Neuronal stem cell (in vitro differentiated cells): ENCODE data around the gene CLN6. TPM values are rescaled to one million over a fixed set of nuclear protein-coding genes. Genes with fewer than 3 reads are reported as not detected.

Experiments used
- DNase-seq: peaks from one replicate; pipeline ENCODE4 v3.0.0-alpha.2; 2013; ENCODE audit warnings: low spot score
- H2AFZ ChIP-seq: one replicate; pipeline ENCODE4 v1.6.1; 2013; ENCODE audit warnings: mild to moderate bottlenecking, low read length, inconsistent platforms
- H2AK5ac ChIP-seq: 2 replicates; pipeline ENCODE4 v1.6.1; 2013; ENCODE audit warnings: low read depth, mild to moderate bottlenecking, inconsistent platforms, low read length, moderate library complexity, mixed read lengths
- H2BK120ac ChIP-seq: 2 replicates; pipeline ENCODE4 v1.6.1; 2013; ENCODE audit warnings: low read depth, mild to moderate bottlenecking, inconsistent platforms, low read length, moderate library complexity, mixed read lengths
- H2BK12ac ChIP-seq: one replicate; pipeline ENCODE4 v1.6.1; 2013; ENCODE audit warnings: low read length, inconsistent platforms
- H2BK15ac ChIP-seq: 2 replicates; pipeline ENCODE4 v1.6.1; 2013; ENCODE audit warnings: mild to moderate bottlenecking, low read length, inconsistent platforms, mixed read lengths
- H2BK5ac ChIP-seq: one replicate; pipeline ENCODE4 v1.6.1; 2013; ENCODE audit warnings: inconsistent platforms, mild to moderate bottlenecking, low read length, moderate library complexity
- H3K14ac ChIP-seq: one replicate; pipeline ENCODE4 v1.6.1; 2013; ENCODE audit warnings: low read length, inconsistent platforms
- H3K18ac ChIP-seq: 2 replicates; pipeline ENCODE4 v1.6.1; 2013; ENCODE audit warnings: low read length, inconsistent platforms
- H3K23ac ChIP-seq: 2 replicates; pipeline ENCODE4 v1.6.1; 2013; ENCODE audit warnings: low read depth, mild to moderate bottlenecking, mixed read lengths, low read length, inconsistent platforms; ENCODE audit not compliant: poor library complexity
- H3K27ac ChIP-seq: replicated peaks from 3 replicates; pipeline ENCODE4 v1.5.1; 2013; ENCODE audit warnings: low read length, inconsistent platforms
- H3K27me3 ChIP-seq, 3 experiments: 2 replicates each; pipeline ENCODE4 v1.6.1; 2013; ENCODE audit warnings: low read length in 3 of 3, mild to moderate bottlenecking in 2 of 3, inconsistent platforms in 1 of 3, low read depth in 1 of 3, mixed read lengths in 1 of 3, moderate library complexity in 1 of 3; ENCODE audit not compliant: control insufficient read depth in 3 of 3, insufficient read depth in 3 of 3
- H3K36me3 ChIP-seq, 2 donors: replicated peaks in 1 of 2; 2 replicates each; pipeline ENCODE4 v1.6.1; 2013; ENCODE audit warnings: low read length in 2 of 2; ENCODE audit not compliant: control insufficient read depth in 2 of 2, insufficient read depth in 2 of 2
- H3K4ac ChIP-seq: 2 replicates; pipeline ENCODE4 v1.6.1; 2013; ENCODE audit warnings: inconsistent platforms, mild to moderate bottlenecking, low read length, moderate library complexity
- H3K4me1 ChIP-seq, 2 donors: 1 replicate in 1 of 2; 2 replicates in 1 of 2; pipeline ENCODE4 v1.6.1; 2013; ENCODE audit warnings: low read length in 2 of 2, low read depth in 1 of 2; ENCODE audit not compliant: control insufficient read depth in 2 of 2, insufficient read depth in 1 of 2
- H3K4me2 ChIP-seq: one replicate; pipeline ENCODE4 v1.6.1; 2013; ENCODE audit warnings: mild to moderate bottlenecking, low read length, inconsistent platforms; ENCODE audit not compliant: insufficient read depth, poor library complexity, severe bottlenecking
- H3K4me3 ChIP-seq, 2 donors: 2 replicates each; pipeline ENCODE4 v1.5.1; 2013; ENCODE audit warnings: low read length in 2 of 2, mild to moderate bottlenecking in 2 of 2, inconsistent platforms in 1 of 2, moderate library complexity in 1 of 2
- H3K79me1 ChIP-seq: one replicate; pipeline ENCODE4 v1.6.1; 2013; ENCODE audit warnings: low read depth, mild to moderate bottlenecking, inconsistent platforms, low read length, moderate library complexity
- H3K9ac ChIP-seq: one replicate; pipeline ENCODE4 v1.6.1; 2013; ENCODE audit warnings: mild to moderate bottlenecking, low read depth, low read length, inconsistent platforms; ENCODE audit not compliant: poor library complexity
- H3K9me3 ChIP-seq, 2 donors: replicated peaks in 1 of 2; 2 replicates each; pipeline versions ENCODE3 to v1.6.1; 2013; ENCODE audit warnings: low read length in 2 of 2, mild to moderate bottlenecking in 2 of 2, inconsistent platforms in 1 of 2, low read depth in 1 of 2, mixed read lengths in 1 of 2, moderate library complexity in 1 of 2; ENCODE audit not compliant: control insufficient read depth in 2 of 2, insufficient read depth in 1 of 2
- H4K8ac ChIP-seq: one replicate; pipeline ENCODE4 v1.6.1; 2013; ENCODE audit warnings: low read depth, mild to moderate bottlenecking, inconsistent platforms, low read length, moderate library complexity
- H4K91ac ChIP-seq: one replicate; pipeline ENCODE4 v1.6.1; 2013; ENCODE audit warnings: low read length, low read depth, mild to moderate bottlenecking, inconsistent platforms; ENCODE audit not compliant: poor library complexity
- WGBS, 2 donors: extraction: QIAGEN DNeasy Blood & Tissue Kit; methylation state at CpG; one replicate each; pipeline ENCODE4 v1.1.7; 2013; ENCODE audit warnings: missing lambda C conversion rate in 2 of 2, mixed read lengths in 1 of 2; ENCODE audit not compliant: insufficient read length in 2 of 2, insufficient replicate concordance in 1 of 2; ENCODE audit errors: extremely low coverage in 2 of 2; 5-methylcytosine and 5-hydroxymethylcytosine counted together
- polyA plus RNA-seq, 2 experiments: library from polyadenylated mRNA; stranded (reverse); fragments of 200-250 nt; gene quantifications; one replicate each; pipeline ENCODE4 v1.2.3, GENCODE V29; 2013

Gene CLN6
- 19.2 TPM for polyA plus RNA-seq (2013, experiment 1 of 2)
- polyA plus RNA-seq (2013, experiment 2 of 2) = 19.5 TPM

DNA sequence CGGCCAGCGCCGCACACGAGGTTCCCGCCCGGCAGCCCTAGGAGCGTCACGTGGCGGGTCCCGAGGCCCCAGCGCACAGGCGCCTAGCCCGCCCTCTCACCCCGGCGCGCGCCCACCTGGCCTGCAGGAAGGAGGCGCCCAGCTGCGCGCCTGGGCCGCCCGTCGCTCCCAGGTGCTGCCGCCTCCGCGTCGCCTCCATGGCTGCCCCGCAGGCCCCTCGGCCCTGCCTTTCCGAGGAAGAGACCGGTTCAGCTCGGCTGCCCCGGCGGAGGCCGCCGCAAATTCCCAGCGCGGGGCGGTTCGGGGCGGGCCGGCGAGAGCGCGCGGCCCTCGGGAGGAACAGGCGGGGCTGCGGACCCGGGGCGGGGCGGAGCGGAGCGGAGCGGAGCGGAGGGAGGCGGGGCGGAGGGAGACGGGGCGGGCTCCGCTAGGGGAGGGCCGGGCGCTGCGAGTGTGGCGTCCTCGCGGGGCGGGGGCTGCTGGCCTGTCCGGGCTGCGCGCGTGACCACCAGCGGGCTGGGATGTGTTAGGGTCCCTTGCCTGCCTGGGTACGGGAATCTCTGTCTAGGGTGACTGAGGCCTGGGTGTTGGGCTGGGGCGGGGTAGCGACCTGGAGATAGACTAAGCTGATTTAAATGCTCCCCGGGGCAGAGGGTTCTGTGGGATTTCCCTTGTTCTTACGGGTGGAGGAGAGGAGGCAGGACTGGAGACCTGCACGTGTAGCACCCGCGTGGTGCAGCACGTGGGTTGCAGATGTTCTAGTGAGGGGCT, at the start of gene CLN6:
TSS of gene CLN6 (minus strand) at position 343 of the 771 bp plus-strand sequence. CDS start at position 199, 144 bp downstream.
- peak within 1 kb of the TSS; percentile 37 for H2AK5ac ChIP-seq
- H3K23ac ChIP-seq = peak within 1 kb of the TSS; percentile 75
- no peak within 1 kb of the TSS for H2BK120ac ChIP-seq
- H3K18ac ChIP-seq = peak within 1 kb of the TSS; percentile 99
- H3K79me1 ChIP-seq = peaks cover 9% of the 10 kb centered on the region
- no peaks in the 10 kb centered on the region for H3K27me3 ChIP-seq
- H3K27ac ChIP-seq = peak within 1 kb of the TSS; percentile 78
- peaks cover 17% of the 10 kb centered on the region in 2 donors for H3K4me1 ChIP-seq
- peak within 1 kb of the TSS; percentile 76 for H2BK5ac ChIP-seq
- H2BK12ac ChIP-seq = peak within 1 kb of the TSS; percentile 77
- H3K14ac ChIP-seq = peak within 1 kb of the TSS; percentile 96
- peak within 1 kb of the TSS; percentile 98 for H4K8ac ChIP-seq
- peak within 1 kb of the TSS; percentile 83 to 86 for H3K4me3 ChIP-seq
- peak within 1 kb of the TSS; percentile 96 for H3K9ac ChIP-seq
- no CpG with 5 or more reads among the region's 82 CpGs for WGBS, 2 donors
- peak within 1 kb of the TSS; percentile 93 for H2AFZ ChIP-seq
- peak within 1 kb of the TSS; percentile 98 for H3K4me2 ChIP-seq
- peak within 1 kb of the TSS; percentile 62 for H4K91ac ChIP-seq
- peak; percentile 79 for DNase-seq
- no peak within 1 kb of the TSS for H3K4ac ChIP-seq
- peak within 1 kb of the TSS; percentile 88 for H2BK15ac ChIP-seq
- peaks cover 0 to 11% of the 10 kb centered on the region in 2 donors for H3K36me3 ChIP-seq
- no peaks in the 10 kb centered on the region for H3K9me3 ChIP-seq

- peak overlapping the region; percentile 94 for H3K23ac ChIP-seq
- H3K9ac ChIP-seq = peak overlapping the region; percentile 99
- no CpG with 5 or more reads among the region's 23 CpGs for WGBS, 2 donors
- peak overlapping the region; percentile 65 for H3K14ac ChIP-seq
- peaks cover 9 to 34% of the 10 kb centered on the region in 2 donors for H3K4me1 ChIP-seq
- H3K4me3 ChIP-seq = peak overlapping the region; percentile 73 to 99
- peaks cover 4% of the 10 kb centered on the region for H3K79me1 ChIP-seq
- no peak overlapping the region for H2BK120ac ChIP-seq
- peak overlapping the region; percentile 26 for H2BK12ac ChIP-seq
- peak overlapping the region; percentile 99 for H3K27ac ChIP-seq
- no peaks in the 10 kb centered on the region for H3K27me3 ChIP-seq
- no peak overlapping the region for H3K4ac ChIP-seq
- H2AFZ ChIP-seq = peak overlapping the region; percentile 98
- DNase-seq = no peak
- peak overlapping the region; percentile 73 for H3K4me2 ChIP-seq
- H3K9me3 ChIP-seq = no peaks in the 10 kb centered on the region
- peak overlapping the region; percentile 43 for H4K8ac ChIP-seq
- peak overlapping the region; percentile 81 for H2BK15ac ChIP-seq
- peak overlapping the region; percentile 15 for H2BK5ac ChIP-seq
- H3K36me3 ChIP-seq = peaks cover 0 to 10% of the 10 kb centered on the region in 2 donors
- peak overlapping the region; percentile 99 for H2AK5ac ChIP-seq
- peak overlapping the region; percentile 98 for H3K18ac ChIP-seq
- H4K91ac ChIP-seq = peak overlapping the region; percentile 44
Measured at GRCh38 chr15:68278595-68279405, 49.3 kb upstream of the CLN6 start.

GRCh38 chr15:68278345-68278594, 48.7 kb upstream of the CLN6 start:
- no peak for DNase-seq

More at GRCh38 chr15:68278345-68278594, 48.7 kb upstream of the CLN6 start:
- Histone ChIP-seq H3K14ac (peak overlapping the region; percentile 65), H3K79me1 (peaks cover 4% of the 10 kb centered on the region), H3K18ac (peak overlapping the region; percentile 98), H2AK5ac (peak overlapping the region; percentile 99), H3K36me3 (peaks cover 0 to 7% of the 10 kb centered on the region in 2 donors), H3K9ac (peak overlapping the region; percentile 99), H4K91ac (peak overlapping the region; percentile 44), H3K4me3 (peak overlapping the region; percentile 73 to 99), H2BK15ac (peak overlapping the region; percentile 81), H2AFZ (peak overlapping the region; percentile 98), H2BK120ac (no peak overlapping the region), H3K4me1 (peaks cover 9 to 34% of the 10 kb centered on the region in 2 donors), H3K23ac (peak overlapping the region; percentile 94), H3K27ac (peak overlapping the region; percentile 99), H3K4me2 (peak overlapping the region; percentile 73), H3K9me3 (no peaks in the 10 kb centered on the region), H3K4ac (peak overlapping the region; percentile 72), H2BK5ac (peak overlapping the region; percentile 15), H2BK12ac (peak overlapping the region; percentile 26), H4K8ac (peak overlapping the region; percentile 43), H3K27me3 (no peaks in the 10 kb centered on the region)
- no CpG with 5 or more reads among the region's 22 CpGs for WGBS, 2 donors
